Body of pancreas (tissue), 4 donors: ENCODE data around the gene PPP1R26. TPM values are rescaled to one million over a fixed set of nuclear protein-coding genes. Genes with fewer than 3 reads are reported as not detected.

Experiments used
- ATAC-seq: fragments of 150-250 bp; one replicate; pipeline ENCODE4 v1.9.1; 2016
- DNase-seq, 4 donors: peaks; one replicate each; pipeline ENCODE4 v3.0.0-alpha.2; 2019
- H3K27ac ChIP-seq, 4 donors: fragments of 200-600 bp; sonication (generic); 1 replicate in 3 of 4; 2 replicates in 1 of 4; pipeline versions ENCODE4 v1.5.1 to v1.6.1; 2016 to 2019; ENCODE audit warnings: mild to moderate bottlenecking in 1 of 4, mixed read lengths in 1 of 4, moderate library complexity in 1 of 4
- H3K27me3 ChIP-seq, 2 donors: fragments of 200-600 bp; sonication (generic); one replicate each; pipeline ENCODE4 v1.6.0; 2016; ENCODE audit warnings: mild to moderate bottlenecking in 1 of 2
- H3K36me3 ChIP-seq, 2 donors: fragments of 200-600 bp; sonication (generic); replicated peaks in 1 of 2; 2 replicates each; pipeline ENCODE4 v1.5.1; 2016; ENCODE audit warnings: low read depth in 2 of 2; ENCODE audit not compliant: insufficient read depth in 1 of 2
- H3K4me1 ChIP-seq: fragments of 200-600 bp; sonication (generic); one replicate; pipeline ENCODE4 v1.6.0; 2016
- H3K4me3 ChIP-seq, 2 donors: fragments of 200-600 bp; sonication (generic); 1 replicate in 1 of 2; 2 replicates in 1 of 2; pipeline ENCODE4 v1.5.1; 2016 to 2019
- H3K9me3 ChIP-seq, 3 donors: fragments of 200-600 bp; sonication (generic); 1 replicate in 2 of 3; 2 replicates in 1 of 3; pipeline ENCODE4 v1.5.1; 2016
- CTCF ChIP-seq, 7 experiments: fragments of 450-650 bp in 4 of 7; fragments of 200-600 bp in 3 of 7; sonication (generic) in 3 of 7; IDR thresholded peaks; one replicate each; pipeline ENCODE4 v1.5.1; 2016 to 2019; ENCODE audit warnings: antibody characterized with exemption in 7 of 7
- POLR2A ChIP-seq, 3 donors: fragments of 450-650 bp; IDR thresholded peaks; one replicate each; pipeline ENCODE4 v1.6.1; 2016; ENCODE audit warnings: antibody characterized with exemption in 3 of 3, mild to moderate bottlenecking in 2 of 3
- WGBS, 2 donors: methylation state at CpG; one replicate each; pipeline ENCODE4 v1.1.5; 2017; 5-methylcytosine and 5-hydroxymethylcytosine counted together
- intact Hi-C: fragments of 100-400 bp; cut with DNase I; formaldehyde crosslinking; loops from one replicate; pipeline ENCODE4 v1.15.1; 2023
- total RNA-seq, 2 donors: library from RNA; depleted of rRNA; stranded (reverse); fragments of >200 nt; gene quantifications; one replicate each; pipeline ENCODE4 v1.1.0, GENCODE V29; 2016

PPP1R26 gene
- total RNA-seq, 2 donors from 2014 or later, result 17.8 to 17.9 TPM

- intact Hi-C loops, result no loop called here
- H3K36me3 ChIP-seq, result peaks cover 0 to 20% of the 10 kb centered on the region in 2 donors
- no peak for TF ChIP-seq POLR2A (IDR thresholded peaks at IDR 0.05)
- TF ChIP-seq CTCF (IDR thresholded peaks at IDR 0.05), result no peak
These were observed 8.9 kb downstream of the PPP1R26 start for GRCh38 chr9:135488527-135488926.

GRCh38 chr9:135489188-135489906 is 9.8 kb downstream of the PPP1R26 start:
- TF ChIP-seq POLR2A (IDR thresholded peaks at IDR 0.05), result no peak
- no peak for TF ChIP-seq CTCF (IDR thresholded peaks at IDR 0.05)
- H3K27me3 ChIP-seq, result no peaks in the 10 kb centered on the region
- H3K4me1 ChIP-seq, result no peaks in the 10 kb centered on the region
- no peaks in the 10 kb centered on the region for H3K9me3 ChIP-seq
- H3K27ac ChIP-seq, result no peak overlapping the region
- peaks cover 0 to 16% of the 10 kb centered on the region in 2 donors for H3K36me3 ChIP-seq
- no peak for ATAC-seq
- no peak for DNase-seq
- intact Hi-C loops, result no loop called here
- whole genome bisulfite sequencing, 2 donors, result 88 to 91% methylated on average over 17 to 18 of the region's 18 CpGs
- no peak overlapping the region for H3K4me3 ChIP-seq

More at GRCh38 chr9:135488527-135488926, 8.9 kb downstream of the PPP1R26 start:
- Histone ChIP-seq H3K4me1 (no peaks in the 10 kb centered on the region), H3K27me3 (no peaks in the 10 kb centered on the region), H3K4me3 (no peak overlapping the region), H3K27ac (no peak overlapping the region), H3K9me3 (no peaks in the 10 kb centered on the region)
- WGBS, 2 donors, result 87 to 90% methylated on average over 7 to 17 of the region's 17 CpGs
- ATAC-seq, result no peak
- DNase-seq, result no peak

GRCh38 chr9:135490166-135490870 is 10.7 kb downstream of the PPP1R26 start:
- Histone ChIP-seq H3K9me3 (no peaks in the 10 kb centered on the region), H3K27ac (no peak overlapping the region), H3K4me1 (no peaks in the 10 kb centered on the region), H3K27me3 (no peaks in the 10 kb centered on the region), H3K4me3 (no peak overlapping the region), H3K36me3 (peaks cover 0 to 8% of the 10 kb centered on the region in 2 donors)
- intact Hi-C loops, result no loop called here
- ATAC-seq, result no peak
- WGBS, 2 donors, result 90 to 91% methylated on average over 16 of the region's 16 CpGs
- DNase-seq, result no peak
- TF ChIP-seq CTCF (IDR thresholded peaks at IDR 0.05) (no peak), POLR2A (IDR thresholded peaks at IDR 0.05) (no peak)

GRCh38 chr9:135490980-135491464 is 11.4 kb downstream of the PPP1R26 start:
- DNase-seq, result no peak
- peaks cover 0 to 3% of the 10 kb centered on the region in 2 donors for H3K36me3 ChIP-seq
- intact Hi-C loops, result no loop called here
- H3K9me3 ChIP-seq, result no peaks in the 10 kb centered on the region
- TF ChIP-seq CTCF (IDR thresholded peaks at IDR 0.05), result no peak
- no peak for TF ChIP-seq POLR2A (IDR thresholded peaks at IDR 0.05)
- no peak for ATAC-seq
- WGBS, 2 donors, result 84 to 89% methylated on average over 17 to 18 of the region's 18 CpGs
- no peaks in the 10 kb centered on the region for H3K27me3 ChIP-seq
- H3K27ac ChIP-seq, result no peak overlapping the region
- H3K4me1 ChIP-seq, result no peaks in the 10 kb centered on the region
- no peak overlapping the region for H3K4me3 ChIP-seq
